ENCODE data around the gene EPX.

EPX gene

GRCh38 chr17:58229384-58229783 is 36.9 kb downstream of the EPX start:
- no peak for DNase-seq (ENCODE audit: low read depth in 2 of 2)

GRCh38 chr17:58229881-58230280 is 37.4 kb downstream of the EPX start:
- no peak for DNase-seq (ENCODE audit: low read depth in 2 of 2)

GRCh38 chr17:58231641-58232040 is 39.1 kb downstream of the EPX start:
- DNase-seq (ENCODE audit: low read depth in 2 of 2), result no peak

- no peak for DNase-seq (ENCODE audit: low read depth in 2 of 2)
Measured at GRCh38 chr17:58232707-58233156, 40.2 kb downstream of the EPX start.

- no peak for DNase-seq (ENCODE audit: low read depth in 2 of 2)
Measured at GRCh38 chr17:58233543-58233942, 41.0 kb downstream of the EPX start.

- DNase-seq (ENCODE audit: low read depth in 2 of 2), result no peak
Measured at GRCh38 chr17:58234512-58234911, 42.0 kb downstream of the EPX start.

GRCh38 chr17:58235821-58236220 is 43.3 kb downstream of the EPX start:
- no peak for DNase-seq (ENCODE audit: low read depth in 2 of 2)

- no peak for DNase-seq (ENCODE audit: low read depth in 2 of 2)
Measured at GRCh38 chr17:58236394-58236793, 43.9 kb downstream of the EPX start.

- no peak for DNase-seq (ENCODE audit: low read depth in 2 of 2)
Measured at GRCh38 chr17:58238147-58238634, 45.7 kb downstream of the EPX start, which contains the start of gene LPO. TSS of gene LPO (plus strand) at chr17:58238584. CDS start at chr17:58242980, 4,396 bp downstream.

- DNase-seq (ENCODE audit: low read depth in 2 of 2), result no peak
Measured at GRCh38 chr17:58239987-58240386, 47.5 kb downstream of the EPX start.

- no peak for DNase-seq (ENCODE audit: low read depth in 2 of 2)
Measured at GRCh38 chr17:58242171-58242784, 49.8 kb downstream of the EPX start.

GRCh38 chr17:58244963-58245362 is 52.4 kb downstream of the EPX start:
- DNase-seq (ENCODE audit: low read depth in 2 of 2), result no peak

- DNase-seq (ENCODE audit: low read depth in 2 of 2), result no peak
Measured at GRCh38 chr17:58245428-58246103, 53.0 kb downstream of the EPX start.

- no peak for DNase-seq (ENCODE audit: low read depth in 2 of 2)
Measured at GRCh38 chr17:58246104-58246740, 53.7 kb downstream of the EPX start.

- no peak for DNase-seq (ENCODE audit: low read depth in 2 of 2)
Measured at GRCh38 chr17:58246781-58247180, 54.3 kb downstream of the EPX start.

GRCh38 chr17:58247511-58248363 is 55.2 kb downstream of the EPX start:
- DNase-seq (ENCODE audit: low read depth in 2 of 2), result no peak

- no peak for DNase-seq (ENCODE audit: low read depth in 2 of 2)
Measured at GRCh38 chr17:58248955-58249269, 56.4 kb downstream of the EPX start.

GRCh38 chr17:58249270-58250133 is 57.0 kb downstream of the EPX start:
- DNase-seq (ENCODE audit: low read depth in 2 of 2), result peak; percentile 48 to 62

GRCh38 chr17:58250344-58251011 is 58.0 kb downstream of the EPX start:
- no peak for DNase-seq (ENCODE audit: low read depth in 2 of 2)

GRCh38 chr17:58252141-58252540 is 59.6 kb downstream of the EPX start:
- no peak for DNase-seq (ENCODE audit: low read depth in 2 of 2)

- DNase-seq (ENCODE audit: low read depth in 2 of 2), result no peak
Measured at GRCh38 chr17:58253082-58253481, 60.6 kb downstream of the EPX start.

All from activated CD8-positive, alpha-beta memory T cell treated with anti-CD3 and anti-CD28 coated beads for 4 hours (primary cell).